Endometrium (tissue), 2 donors: Measurements from ENCODE around the gene NDUFAF8.

Experiments
- FAIRE-seq: peaks from 2 replicates; lab custom pipeline; 2012; peaks lifted over from hg19 to GRCh38; lab: Jason Lieb, UNC
- donor health status: control.
- donor health status: control.

Gene NDUFAF8

GRCh38 chr17:81238815-81239713 lies at the start of gene NDUFAF8, which contains the start of gene TEPSIN:
Gene NDUFAF8 (plus strand): TSS chr17:81239318. CDS start chr17:81239364, 46 bp downstream.
Gene TEPSIN (minus strand): TSS chr17:81239055. CDS start chr17:81239033, 22 bp downstream.
- peak; percentile 100 for FAIRE-seq

- no peak for FAIRE-seq
Observed at GRCh38 chr17:81189670-81190530, 49.2 kb upstream of the NDUFAF8 start.

- FAIRE-seq, result no peak
Observed at GRCh38 chr17:81190591-81190990, 48.5 kb upstream of the NDUFAF8 start.

- FAIRE-seq, result no peak
Observed at GRCh38 chr17:81191116-81191515, 48.0 kb upstream of the NDUFAF8 start.

GRCh38 chr17:81191646-81192045 lies 47.5 kb upstream of the NDUFAF8 start:
- FAIRE-seq, result no peak

GRCh38 chr17:81192386-81193050 lies 46.6 kb upstream of the NDUFAF8 start:
- FAIRE-seq, result no peak

GRCh38 chr17:81193051-81193410 lies 46.1 kb upstream of the NDUFAF8 start:
- no peak for FAIRE-seq

- no peak for FAIRE-seq
Observed at GRCh38 chr17:81193470-81194224, 45.5 kb upstream of the NDUFAF8 start.

- no peak for FAIRE-seq
Observed at GRCh38 chr17:81194225-81194760, 44.8 kb upstream of the NDUFAF8 start.

GRCh38 chr17:81194941-81195901 lies 43.9 kb upstream of the NDUFAF8 start:
- FAIRE-seq, result no peak

GRCh38 chr17:81195941-81196495 lies 43.1 kb upstream of the NDUFAF8 start:
- no peak for FAIRE-seq

- FAIRE-seq, result no peak
Observed at GRCh38 chr17:81196505-81197408, 42.4 kb upstream of the NDUFAF8 start.

- no peak for FAIRE-seq
Observed at GRCh38 chr17:81197409-81197795, 41.7 kb upstream of the NDUFAF8 start.

- FAIRE-seq, result no peak
Observed at GRCh38 chr17:81197831-81198490, 41.2 kb upstream of the NDUFAF8 start.

GRCh38 chr17:81198826-81199481 lies 40.2 kb upstream of the NDUFAF8 start:
- no peak for FAIRE-seq

- FAIRE-seq, result no peak
Observed at GRCh38 chr17:81199482-81199830, 39.7 kb upstream of the NDUFAF8 start.

- no peak for FAIRE-seq
Observed at GRCh38 chr17:81200201-81200600, 38.9 kb upstream of the NDUFAF8 start.
